HTR-8/SVneo (cell line): Measurements from ENCODE around the gene RAB31.

Experiments
- DNase-seq: peaks from one replicate; pipeline ENCODE4 v3.0.0; 2011; ENCODE audit warnings: low spot score, mixed read lengths; ENCODE audit not compliant: insufficient read length
- FAIRE-seq: peaks from 2 replicates; lab custom pipeline; 2011; peaks lifted over from hg19 to GRCh38; lab: Jason Lieb, UNC

Gene RAB31

GRCh38 chr18:9779630-9780029 lies 71.5 kb downstream of the RAB31 start:
- DNase-seq: no peak

GRCh38 chr18:9782073-9782857 lies 74.2 kb downstream of the RAB31 start:
- FAIRE-seq: no peak
- DNase-seq: peak; percentile 40

More at GRCh38 chr18:9779630-9780029, 71.5 kb downstream of the RAB31 start:
- no peak for FAIRE-seq

- FAIRE-seq (no peak), DNase-seq (no peak)
Observed at GRCh38 chr18:9786631-9787030, 78.5 kb downstream of the RAB31 start.

GRCh38 chr18:9787036-9787435 lies 78.9 kb downstream of the RAB31 start:
- DNase-seq: no peak
- FAIRE-seq: no peak

- no peak for FAIRE-seq
- DNase-seq: peak; percentile 21
Observed at GRCh38 chr18:9787712-9788111, 79.6 kb downstream of the RAB31 start.

- FAIRE-seq (no peak), DNase-seq (no peak)
Observed at GRCh38 chr18:9788140-9788539, 80.0 kb downstream of the RAB31 start.

- FAIRE-seq (no peak), DNase-seq (no peak)
Observed at GRCh38 chr18:9788860-9789259, 80.8 kb downstream of the RAB31 start.

- FAIRE-seq: no peak
- no peak for DNase-seq
Observed at GRCh38 chr18:9790261-9790660, 82.2 kb downstream of the RAB31 start.

- FAIRE-seq: no peak
- DNase-seq: no peak
Observed at GRCh38 chr18:9791991-9792390, 83.9 kb downstream of the RAB31 start.

GRCh38 chr18:9792565-9793245 lies 84.6 kb downstream of the RAB31 start:
- DNase-seq (no peak), FAIRE-seq (no peak)

GRCh38 chr18:9796011-9796410 lies 87.9 kb downstream of the RAB31 start:
- FAIRE-seq: no peak
- no peak for DNase-seq

GRCh38 chr18:9796935-9797549 lies 88.9 kb downstream of the RAB31 start:
- FAIRE-seq (no peak), DNase-seq (no peak)

GRCh38 chr18:9802175-9803062 lies 94.3 kb downstream of the RAB31 start:
- DNase-seq: no peak
- FAIRE-seq: no peak

- no peak for FAIRE-seq
- DNase-seq: no peak
Observed at GRCh38 chr18:9803063-9803697, 95.1 kb downstream of the RAB31 start.

GRCh38 chr18:9803698-9804516 lies 95.8 kb downstream of the RAB31 start:
- DNase-seq: no peak
- no peak for FAIRE-seq

GRCh38 chr18:9804517-9805104 lies 96.5 kb downstream of the RAB31 start:
- no peak for DNase-seq
- no peak for FAIRE-seq

- no peak for DNase-seq
- no peak for FAIRE-seq
Observed at GRCh38 chr18:9806905-9807304, 98.8 kb downstream of the RAB31 start.
